H54 (cell line): Measurements from ENCODE around the gene PTGER3.
"Not testable (repeated sequence)": the region's sequence is repeated elsewhere in the genome, so short reads cannot be mapped to it uniquely, and the experiment has no call there.

ENCODE experiments used
- DNase-seq: peaks from one replicate; pipeline ENCODE4 v3.0.0; 2011; ENCODE audit warnings: low spot score, mixed read lengths; ENCODE audit not compliant: insufficient read length
- FAIRE-seq: peaks from 3 replicates; lab custom pipeline; 2011; peaks lifted over from hg19 to GRCh38; lab: Jason Lieb, UNC
- POLR2A ChIP-seq: IDR thresholded peaks from 2 replicates; pipeline ENCODE4 v1.6.1; 2011; ENCODE audit warnings: low read depth, mild to moderate bottlenecking, low read length

PTGER3 gene

GRCh38 chr1:71014178-71014579 is 33.4 kb downstream of the PTGER3 start:
- FAIRE-seq (no peak), DNase-seq (no peak)
- TF ChIP-seq POLR2A = no peak

DNA sequence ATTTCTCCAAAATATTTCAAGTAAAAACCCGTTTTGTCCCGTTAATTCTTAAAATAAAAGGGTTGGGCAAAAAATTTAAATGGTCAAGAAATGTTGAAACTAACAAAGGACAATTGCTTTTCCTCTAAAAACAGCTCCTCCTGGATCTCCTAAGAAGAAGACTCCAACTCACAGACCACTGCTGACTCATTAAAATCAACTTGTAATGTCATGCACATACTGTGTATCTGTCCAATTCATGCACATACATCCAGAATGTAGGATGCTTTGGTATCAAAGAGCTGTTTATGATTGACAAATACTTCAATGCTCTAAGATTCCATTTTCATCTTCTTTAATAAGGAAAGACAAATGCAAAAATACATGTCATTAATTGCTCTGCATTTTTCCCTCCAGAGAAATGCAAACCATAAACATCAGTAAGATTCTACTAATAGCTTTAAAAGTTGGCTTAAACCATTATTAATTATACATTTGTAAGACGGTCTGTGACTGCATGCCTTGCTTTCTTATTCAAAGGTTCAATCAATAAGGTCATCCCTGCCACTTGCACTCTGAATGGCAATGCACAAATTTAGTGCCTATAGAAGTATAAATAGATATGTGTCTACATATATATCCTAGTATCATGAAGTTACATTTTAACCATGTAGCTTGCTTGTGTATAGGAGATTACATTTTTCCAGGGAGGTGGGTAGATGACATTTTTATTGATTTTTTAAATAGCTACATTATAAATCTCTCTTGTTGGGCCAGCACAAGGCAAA is 44.7 kb downstream of the PTGER3 start:
- no peak for TF ChIP-seq POLR2A
- DNase-seq (no peak), FAIRE-seq (no peak)

- DNase-seq = no peak
- no peak for FAIRE-seq
- TF ChIP-seq POLR2A = no peak
Measured at GRCh38 chr1:71001624-71002023, 46.0 kb downstream of the PTGER3 start.

- no peak for FAIRE-seq
Measured at GRCh38 chr1:70997793-70998192, 49.8 kb downstream of the PTGER3 start.

GRCh38 chr1:70994753-70995268 is 52.8 kb downstream of the PTGER3 start:
- no peak for DNase-seq
- TF ChIP-seq POLR2A = no peak
- no peak for FAIRE-seq

More at GRCh38 chr1:70997793-70998192, 49.8 kb downstream of the PTGER3 start:
- no peak for TF ChIP-seq POLR2A
- no peak for DNase-seq

- TF ChIP-seq POLR2A = no peak
- no peak for FAIRE-seq
- no peak for DNase-seq
Measured at GRCh38 chr1:70993798-70994197, 53.8 kb downstream of the PTGER3 start.

GRCh38 chr1:70992521-70992920 is 55.1 kb downstream of the PTGER3 start:
- FAIRE-seq (no peak), DNase-seq (no peak)
- TF ChIP-seq POLR2A = no peak

DNA sequence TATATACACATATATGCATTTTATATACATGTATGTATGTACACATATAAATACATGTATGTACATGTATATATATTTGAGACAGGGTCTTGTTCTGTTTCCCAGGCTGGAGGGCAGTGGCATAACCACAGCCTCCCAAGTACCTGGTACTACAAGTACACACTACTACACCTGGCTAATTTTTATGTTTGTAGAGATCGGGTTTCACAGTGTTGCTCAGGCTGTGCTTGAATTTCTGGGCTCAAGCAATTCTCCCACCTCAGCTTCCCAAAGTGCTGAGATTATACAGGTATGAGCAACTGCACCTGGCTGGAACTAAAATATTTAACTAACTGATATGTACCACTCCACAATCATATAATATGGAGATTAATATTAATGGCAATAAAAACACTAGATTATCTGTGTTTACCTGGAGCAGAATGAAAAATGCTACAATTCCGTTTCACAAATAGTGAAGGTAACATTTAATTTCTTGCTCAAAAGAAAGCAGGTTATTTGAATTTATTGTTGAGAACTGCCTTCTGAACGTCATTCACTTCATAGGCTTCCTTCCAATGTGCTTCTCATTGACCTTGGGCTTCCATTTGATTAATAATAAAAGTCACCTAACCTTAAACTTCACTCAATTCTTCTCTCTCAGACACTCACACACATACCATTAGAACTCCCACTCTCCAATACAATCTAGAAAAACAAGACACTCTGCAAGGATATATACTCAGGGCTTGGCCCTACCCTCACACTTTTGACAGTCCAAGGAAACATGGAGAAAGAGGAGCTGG is 57.0 kb downstream of the PTGER3 start:
- FAIRE-seq (no peak), DNase-seq (no peak)
- no peak for TF ChIP-seq POLR2A

GRCh38 chr1:70987497-70987896 is 60.1 kb downstream of the PTGER3 start:
- DNase-seq (no peak), FAIRE-seq (no peak)
- no peak for TF ChIP-seq POLR2A

DNA sequence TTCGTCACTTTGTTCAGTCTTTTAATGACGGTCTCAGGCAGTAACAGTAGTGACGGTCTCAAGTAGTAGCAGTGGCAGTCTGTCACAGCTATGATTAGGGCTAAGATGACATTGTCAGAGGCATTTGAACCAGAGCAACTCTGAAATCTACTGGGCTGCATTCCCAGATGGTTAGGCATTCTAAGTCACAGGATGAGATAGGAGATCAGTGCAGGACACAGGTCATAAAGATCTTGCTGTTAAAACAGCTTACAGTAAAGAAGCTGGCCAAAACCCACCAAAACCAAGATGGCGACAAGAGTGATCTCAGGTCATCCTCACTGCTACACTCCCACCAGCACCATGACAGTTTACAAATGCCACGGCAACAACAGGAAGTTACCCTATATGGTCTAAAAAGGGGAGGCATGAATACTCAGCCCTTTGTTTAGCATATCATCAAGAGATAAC is 61.8 kb downstream of the PTGER3 start:
- DNase-seq, FAIRE-seq: not testable (repeated sequence)

DNA sequence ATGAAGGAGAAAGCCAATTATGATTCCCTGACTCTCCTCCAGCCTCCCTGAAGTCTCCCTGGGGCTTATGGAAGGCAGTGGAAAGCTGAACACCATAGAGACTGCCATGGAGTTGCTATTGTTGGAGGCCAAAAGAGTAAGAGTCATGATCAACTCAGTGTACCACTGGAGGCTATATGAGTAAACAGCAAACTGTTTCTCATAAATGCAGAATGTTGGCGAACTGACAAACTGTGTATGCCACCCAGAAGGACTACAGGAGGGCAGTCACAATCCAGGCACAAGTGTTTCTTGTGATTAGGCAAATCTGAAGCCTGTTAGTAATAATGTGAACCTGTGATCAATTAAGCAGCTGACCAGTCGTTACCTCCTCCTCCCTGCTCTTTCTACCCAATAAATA is 62.3 kb downstream of the PTGER3 start:
- not testable (repeated sequence) for FAIRE-seq, DNase-seq

DNA sequence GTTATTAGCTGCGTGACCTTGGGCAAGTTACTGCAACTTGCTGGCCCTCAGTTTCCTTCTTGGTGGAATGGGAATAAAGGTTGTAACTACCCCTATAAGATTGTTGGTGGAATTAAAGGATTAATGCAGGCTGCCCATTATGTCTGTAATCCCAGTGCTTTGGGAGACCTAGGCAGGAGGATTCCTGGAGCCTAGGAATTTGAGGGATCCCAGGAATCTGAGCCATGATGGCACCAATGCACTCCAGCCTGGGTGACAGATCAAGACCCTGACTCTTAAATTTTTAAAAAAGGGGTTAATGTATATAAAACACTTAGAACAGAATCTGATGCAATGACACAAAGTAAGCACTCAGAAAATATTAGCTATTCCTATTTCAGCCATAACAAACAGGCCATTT is 67.3 kb downstream of the PTGER3 start:
- FAIRE-seq (no peak), DNase-seq (no peak)
- no peak for TF ChIP-seq POLR2A

- FAIRE-seq (no peak), DNase-seq (no peak)
- TF ChIP-seq POLR2A = no peak
Measured at GRCh38 chr1:70979881-70980280, 67.7 kb downstream of the PTGER3 start.

- no peak for FAIRE-seq
- TF ChIP-seq POLR2A = no peak
- DNase-seq = no peak
Measured at GRCh38 chr1:70979313-70979712, 68.3 kb downstream of the PTGER3 start.
